ENCODE data around the gene ERGIC3. TPM values are rescaled to one million over a fixed set of nuclear protein-coding genes. Genes with fewer than 3 reads are reported as not detected.

ERGIC3 gene
- total and polyA plus RNA-seq, 2 donors (not counting 3 experiments of a cell fraction or from before 2014, with no cell fraction given), result 203 to 419 TPM

GRCh38 chr20:35599776-35600120 is 57.9 kb downstream of the ERGIC3 start:
- Histone ChIP-seq H4K20me1 (replicated peaks; ENCODE audit: control insufficient read depth, extremely low read depth, insufficient read depth, low read length) (no peaks in the 10 kb centered on the region), H3K27me3 (ENCODE audit: control insufficient read depth in 2 of 2, insufficient read depth in 2 of 2, low read length in 2 of 2) (peaks cover 13 to 17% of the 10 kb centered on the region in 2 experiments), H3K9me3 (replicated peaks; ENCODE audit: control insufficient read depth, insufficient read depth, low read length) (no peaks in the 10 kb centered on the region), H3K4me1 (ENCODE audit: control insufficient read depth, extremely low read depth, insufficient read depth, low read length) (peaks cover 8% of the 10 kb centered on the region), H3K9me1 (replicated peaks; ENCODE audit: control insufficient read depth, extremely low read depth, insufficient read depth, low read length) (no peaks in the 10 kb centered on the region), H3K4me3 (replicated peaks in 1 of 3; ENCODE audit: insufficient read depth in 1 of 3, low read depth in 1 of 3, low read length in 3 of 3) (no peak overlapping the region), H3K4me2 (ENCODE audit: insufficient read depth, low read length) (no peak overlapping the region), H2AFZ (ENCODE audit: low read depth, low read length) (no peak overlapping the region), H3K9ac (replicated peaks; ENCODE audit: extremely low read depth, insufficient read depth, low read length) (no peak overlapping the region), H3K36me3 (ENCODE audit: control insufficient read depth in 2 of 2, extremely low read depth in 1 of 2, insufficient read depth in 2 of 2, low read length in 2 of 2) (no peaks in the 10 kb centered on the region), H3K27ac (ENCODE audit: insufficient read depth, low read depth, low read length) (no peak overlapping the region), H3K79me2 (ENCODE audit: control insufficient read depth, insufficient read depth, low read length) (no peaks in the 10 kb centered on the region)
- TF ChIP-seq POLR2AphosphoS5 (IDR thresholded peaks at IDR 0.05; ENCODE audit: insufficient read depth, low read depth, low read length), result no peak
- no peak for TF ChIP-seq MYC (IDR thresholded peaks at IDR 0.05; ENCODE audit: low read depth, low read length)
- no peak for TF ChIP-seq CTCF (IDR thresholded peaks at IDR 0.05; ENCODE audit: extremely low read depth in 1 of 2, insufficient read depth in 1 of 2, low read depth in 1 of 2, low read length in 2 of 2)
- TF ChIP-seq FOS (IDR thresholded peaks at IDR 0.05; ENCODE audit: borderline replicate concordance, insufficient read depth, low read length), result no peak
- no peak for TF ChIP-seq JUN (IDR thresholded peaks at IDR 0.05; ENCODE audit: borderline replicate concordance, insufficient read depth, insufficient read length, low read depth)
- TF ChIP-seq MAX (IDR thresholded peaks at IDR 0.05; ENCODE audit: insufficient read depth, insufficient read length), result no peak
- no peak for TF ChIP-seq GATA2 (IDR thresholded peaks at IDR 0.05; ENCODE audit: insufficient read depth, insufficient read length, low read depth, low read length)
- CTCF ChIA-PET, result interaction anchor here (2.1 kb wide), 1 partner anchor 18 kb away, joined by 28 read pairs; the partner anchor contains the start of gene SPAG4
- dilution Hi-C loops (cut with MboI; ENCODE audit: extremely low pct_ligation_motif_present, low sequenced_read_pairs), result no loop called here
- FAIRE-seq (no peak), DNase-seq (ENCODE audit: low read depth, low spot score) (no peak)
- intact Hi-C loops (cut with micrococcal nuclease), result loop anchor here (2.0 to 5.0 kb wide), 3 partner anchors 17 to 137 kb away; partner anchors contain the start of genes NFS1 and ROMO1
- no TSS peak for BruUV-seq (replicated peaks)
- POLR2A ChIA-PET, result no interaction called here
